Measurements from ENCODE around the gene HYI. TPM values are rescaled to one million over a fixed set of nuclear protein-coding genes. Genes with fewer than 3 reads are reported as not detected.

The HYI gene
- total and polyA plus RNA-seq, 2 of the 8 experiments (the other 6 are each of a cell fraction or from before 2014, with no cell fraction given), result 14.4 to 17.7 TPM

GRCh38 chr1:43402089-43402865 is 51.5 kb downstream of the HYI start (continued):
- TF ChIP-seq SAP30 (IDR thresholded peaks at IDR 0.05; ENCODE audit: insufficient read depth, insufficient replicate concordance, low read length) (no peak), CTBP2 (IDR thresholded peaks at IDR 0.05; ENCODE audit: borderline replicate concordance, insufficient read depth, insufficient read length, low read length) (no peak), ZNF274 (IDR thresholded peaks at IDR 0.05; ENCODE audit: borderline replicate concordance, extremely low read depth, low read length) (no peak), HDAC6 (IDR thresholded peaks at IDR 0.05; ENCODE audit: low read depth, low read length) (no peak), ATF3 (IDR thresholded peaks at IDR 0.05; ENCODE audit: insufficient read depth, low read depth, low read length) (no peak), PHF8 (conservative IDR thresholded peaks at IDR 0.05; ENCODE audit: low read depth, low read length) (no peak), SIX5 (IDR thresholded peaks at IDR 0.05; ENCODE audit: low read depth, low read length) (no peak), TAF1 (IDR thresholded peaks at IDR 0.05; ENCODE audit: low read depth, low read length) (no peak), BCL11A (IDR thresholded peaks at IDR 0.05; ENCODE audit: low read depth in 2 of 2, low read length in 2 of 2) (no peak)
- TF ChIP-seq, protein P1, sequence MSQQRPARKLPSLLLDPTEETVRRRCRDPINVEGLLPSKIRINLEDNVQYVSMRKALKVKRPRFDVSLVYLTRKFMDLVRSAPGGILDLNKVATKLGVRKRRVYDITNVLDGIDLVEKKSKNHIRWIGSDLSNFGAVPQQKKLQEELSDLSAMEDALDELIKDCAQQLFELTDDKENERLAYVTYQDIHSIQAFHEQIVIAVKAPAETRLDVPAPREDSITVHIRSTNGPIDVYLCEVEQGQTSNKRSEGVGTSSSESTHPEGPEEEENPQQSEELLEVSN (IDR thresholded peaks at IDR 0.05), result no peak

Small RNA genes lying within 50 kb of the gene (microRNA-seq; reads per million reads assigned to microRNA genes)
- gene MIR6735 (ENCODE audit: borderline microRNAs expressed in 2 of 2, borderline number of aligned reads in 2 of 2, borderline replicate concordance in 1 of 2), result 0 to 0.20 reads per million in 2 experiments

Small RNA genes lying within 50 kb of the gene (small RNA-seq; reads per million reads assigned to genes)
- gene MIR6735 (ENCODE audit: insufficient read depth), result not detected

Other genes with a start within 250 kb of the HYI start
- gene TMEM125, start 183.9 kb downstream of the HYI start, total RNA-seq (2021; fragmentation: NEBNext Ultra II Directional; extraction: Animal tissue kit (Norgen Biotek cat#: 25700)), result 24.6 and 26.5 TPM in 2 replicates
- 46.7 and 54.2 TPM in 2 replicates for gene TMEM125, start 183.9 kb downstream of the HYI start, polyA plus RNA-seq (2011; rRNA removed)
- gene C1orf210, start 168.3 kb downstream of the HYI start, total RNA-seq (2021; fragmentation: NEBNext Ultra II Directional; extraction: Animal tissue kit (Norgen Biotek cat#: 25700)), result 10.6 and 12.0 TPM in 2 replicates
- gene C1orf210, start 168.3 kb downstream of the HYI start, polyA plus RNA-seq (2011; rRNA removed), result 27.9 and 29.9 TPM in 2 replicates
- gene TIE1, start 152.9 kb downstream of the HYI start, total RNA-seq (2021; fragmentation: NEBNext Ultra II Directional; extraction: Animal tissue kit (Norgen Biotek cat#: 25700)), result 2.2 and 2.7 TPM in 2 replicates
- gene TIE1, start 152.9 kb downstream of the HYI start, polyA plus RNA-seq (2011; rRNA removed), result 0.74 and 1.5 TPM in 2 replicates
- not detected in 2 replicates for gene MPL, start 116.1 kb downstream of the HYI start, total RNA-seq (2021; fragmentation: NEBNext Ultra II Directional; extraction: Animal tissue kit (Norgen Biotek cat#: 25700))
- gene MPL, start 116.1 kb downstream of the HYI start, polyA plus RNA-seq (2011; rRNA removed), result 0.08 and 0.11 TPM in 2 replicates
- 221 and 252 TPM in 2 replicates for gene CDC20, start 95.0 kb downstream of the HYI start, total RNA-seq (2021; fragmentation: NEBNext Ultra II Directional; extraction: Animal tissue kit (Norgen Biotek cat#: 25700))
- 214 and 350 TPM in 2 replicates for gene CDC20, start 95.0 kb downstream of the HYI start, polyA plus RNA-seq (2011; rRNA removed)
- gene ELOVL1, start 85.9 kb downstream of the HYI start, total RNA-seq (2021; fragmentation: NEBNext Ultra II Directional; extraction: Animal tissue kit (Norgen Biotek cat#: 25700)), result 28.5 and 29.1 TPM in 2 replicates
- gene ELOVL1, start 85.9 kb downstream of the HYI start, polyA plus RNA-seq (2011; rRNA removed), result 58.2 and 68.1 TPM in 2 replicates
- 19.5 and 20.6 TPM in 2 replicates for gene MED8, start 64.1 kb downstream of the HYI start, total RNA-seq (2021; fragmentation: NEBNext Ultra II Directional; extraction: Animal tissue kit (Norgen Biotek cat#: 25700))
- 6.7 and 7.0 TPM in 2 replicates for gene MED8, start 64.1 kb downstream of the HYI start, polyA plus RNA-seq (2011; rRNA removed)
- gene SZT2, start 64.0 kb downstream of the HYI start, total RNA-seq (2021; fragmentation: NEBNext Ultra II Directional; extraction: Animal tissue kit (Norgen Biotek cat#: 25700)), result 12.9 and 13.8 TPM in 2 replicates
- 4.7 and 8.0 TPM in 2 replicates for gene SZT2, start 64.0 kb downstream of the HYI start, polyA plus RNA-seq (2011; rRNA removed)
- gene PTPRF, start 77.0 kb upstream of the HYI start, total RNA-seq (2021; fragmentation: NEBNext Ultra II Directional; extraction: Animal tissue kit (Norgen Biotek cat#: 25700)), result 221 and 231 TPM in 2 replicates
- 136 and 174 TPM in 2 replicates for gene PTPRF, start 77.0 kb upstream of the HYI start, polyA plus RNA-seq (2011; rRNA removed)
- 95.9 and 103 TPM in 2 replicates for gene KDM4A, start 196.2 kb upstream of the HYI start, total RNA-seq (2021; fragmentation: NEBNext Ultra II Directional; extraction: Animal tissue kit (Norgen Biotek cat#: 25700))
- gene KDM4A, start 196.2 kb upstream of the HYI start, polyA plus RNA-seq (2011; rRNA removed), result 27.8 and 32.8 TPM in 2 replicates